GM18502 (cell line): ENCODE measurements around the gene ARFGEF3.

Experiments used
- ATAC-seq: cut with Tn5 transposase; IDR thresholded peaks from one replicate; pipeline ENCODE4 v1.9.1; 2021; ENCODE audit warnings: mild to moderate bottlenecking; ENCODE audit not compliant: unreplicated experiment, poor library complexity

ARFGEF3 gene

GRCh38 chr6:138237463-138237862 is 75.7 kb downstream of the ARFGEF3 start:
- no peak for ATAC-seq

GRCh38 chr6:138238368-138238767 is 76.6 kb downstream of the ARFGEF3 start:
- no peak for ATAC-seq

- ATAC-seq: no peak
Measured at GRCh38 chr6:138239774-138240173, 78.0 kb downstream of the ARFGEF3 start.

- ATAC-seq: no peak
Measured at GRCh38 chr6:138240476-138241245, 78.9 kb downstream of the ARFGEF3 start.

GRCh38 chr6:138241381-138241780 is 79.6 kb downstream of the ARFGEF3 start:
- ATAC-seq: no peak

GRCh38 chr6:138241934-138242333 is 80.2 kb downstream of the ARFGEF3 start:
- no peak for ATAC-seq

GRCh38 chr6:138242987-138243592 is 81.4 kb downstream of the ARFGEF3 start:
- ATAC-seq: no peak

- ATAC-seq: no peak
Measured at GRCh38 chr6:138245751-138246150, 84.0 kb downstream of the ARFGEF3 start.

GRCh38 chr6:138246650-138247440 is 85.1 kb downstream of the ARFGEF3 start:
- ATAC-seq: no peak

- no peak for ATAC-seq
Measured at GRCh38 chr6:138248011-138248410, 86.3 kb downstream of the ARFGEF3 start.

GRCh38 chr6:138248878-138249277 is 87.1 kb downstream of the ARFGEF3 start:
- ATAC-seq: no peak

GRCh38 chr6:138250053-138250452 is 88.3 kb downstream of the ARFGEF3 start:
- no peak for ATAC-seq

- ATAC-seq: no peak
Measured at GRCh38 chr6:138250513-138251247, 88.9 kb downstream of the ARFGEF3 start.

- ATAC-seq: no peak
Measured at GRCh38 chr6:138253731-138254130, 92.0 kb downstream of the ARFGEF3 start.

GRCh38 chr6:138255443-138255842 is 93.7 kb downstream of the ARFGEF3 start:
- ATAC-seq: no peak

- no peak for ATAC-seq
Measured at GRCh38 chr6:138257638-138258040, 95.9 kb downstream of the ARFGEF3 start.

- ATAC-seq: no peak
Measured at GRCh38 chr6:138258197-138258596, 96.5 kb downstream of the ARFGEF3 start.

GRCh38 chr6:138258991-138259390 is 97.3 kb downstream of the ARFGEF3 start:
- ATAC-seq: no peak

- ATAC-seq: no peak
Measured at GRCh38 chr6:138261116-138261780, 99.5 kb downstream of the ARFGEF3 start.

GRCh38 chr6:138263963-138264362 is 102.2 kb downstream of the ARFGEF3 start:
- ATAC-seq: no peak
